ENCODE measurements around the gene BSG.

The BSG gene

DNA sequence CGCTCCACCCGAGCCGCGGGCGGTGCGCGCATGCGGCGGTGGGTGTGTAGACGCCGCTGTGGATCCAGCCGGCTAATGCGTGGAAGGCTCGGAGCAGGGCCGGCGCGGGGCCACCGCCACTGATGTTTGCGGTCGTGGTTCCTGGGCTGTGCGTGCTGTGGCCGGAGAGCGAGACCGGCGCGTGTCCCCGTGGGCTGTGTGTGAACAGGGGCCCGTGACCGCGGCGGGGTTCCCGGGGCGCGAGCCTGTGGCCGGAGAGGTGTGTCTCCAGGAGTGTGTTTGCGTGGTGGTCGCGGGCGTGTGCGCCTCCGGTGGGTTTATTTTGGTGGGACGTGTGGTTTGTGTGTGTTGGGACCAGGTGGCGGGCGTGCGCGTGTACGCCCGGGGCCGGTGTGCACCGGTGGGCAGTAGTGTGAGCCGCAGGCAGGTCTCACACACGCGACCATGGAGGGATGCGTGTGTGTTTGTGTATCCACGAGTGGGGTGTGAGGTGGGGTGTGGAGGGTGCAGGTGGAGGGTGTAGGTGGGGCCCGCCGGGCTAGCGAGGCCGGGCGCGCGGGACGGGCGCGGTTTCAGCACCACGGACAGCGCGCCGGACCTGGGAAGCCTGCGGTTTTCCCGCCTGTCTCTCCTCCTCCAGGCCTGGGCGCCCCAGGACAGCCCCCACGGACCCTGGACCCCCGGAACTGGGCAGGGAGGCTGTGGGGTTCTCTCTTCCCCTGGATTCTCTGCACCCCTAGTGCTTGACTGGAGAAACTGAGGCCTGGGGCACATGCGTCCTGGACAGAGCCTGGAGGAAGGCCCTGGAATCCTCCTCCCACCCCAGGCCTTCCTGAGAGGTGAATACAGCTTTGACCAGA is 18.9 kb downstream of the BSG start:
- TF ChIP-seq, protein P1, sequence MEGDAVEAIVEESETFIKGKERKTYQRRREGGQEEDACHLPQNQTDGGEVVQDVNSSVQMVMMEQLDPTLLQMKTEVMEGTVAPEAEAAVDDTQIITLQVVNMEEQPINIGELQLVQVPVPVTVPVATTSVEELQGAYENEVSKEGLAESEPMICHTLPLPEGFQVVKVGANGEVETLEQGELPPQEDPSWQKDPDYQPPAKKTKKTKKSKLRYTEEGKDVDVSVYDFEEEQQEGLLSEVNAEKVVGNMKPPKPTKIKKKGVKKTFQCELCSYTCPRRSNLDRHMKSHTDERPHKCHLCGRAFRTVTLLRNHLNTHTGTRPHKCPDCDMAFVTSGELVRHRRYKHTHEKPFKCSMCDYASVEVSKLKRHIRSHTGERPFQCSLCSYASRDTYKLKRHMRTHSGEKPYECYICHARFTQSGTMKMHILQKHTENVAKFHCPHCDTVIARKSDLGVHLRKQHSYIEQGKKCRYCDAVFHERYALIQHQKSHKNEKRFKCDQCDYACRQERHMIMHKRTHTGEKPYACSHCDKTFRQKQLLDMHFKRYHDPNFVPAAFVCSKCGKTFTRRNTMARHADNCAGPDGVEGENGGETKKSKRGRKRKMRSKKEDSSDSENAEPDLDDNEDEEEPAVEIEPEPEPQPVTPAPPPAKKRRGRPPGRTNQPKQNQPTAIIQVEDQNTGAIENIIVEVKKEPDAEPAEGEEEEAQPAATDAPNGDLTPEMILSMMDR (IDR thresholded peaks at IDR 0.05; ENCODE audit: insufficient read depth, low read length, missing control alignments), result no peak
- CTCF ChIA-PET, result no interaction called here
- DNase-seq (ENCODE audit: low read depth, low spot score), result no peak
- H3K4me3 ChIP-seq (ENCODE audit: low read depth, low read length), result no peak overlapping the region
- POLR2A ChIA-PET, result no interaction called here

DNA sequence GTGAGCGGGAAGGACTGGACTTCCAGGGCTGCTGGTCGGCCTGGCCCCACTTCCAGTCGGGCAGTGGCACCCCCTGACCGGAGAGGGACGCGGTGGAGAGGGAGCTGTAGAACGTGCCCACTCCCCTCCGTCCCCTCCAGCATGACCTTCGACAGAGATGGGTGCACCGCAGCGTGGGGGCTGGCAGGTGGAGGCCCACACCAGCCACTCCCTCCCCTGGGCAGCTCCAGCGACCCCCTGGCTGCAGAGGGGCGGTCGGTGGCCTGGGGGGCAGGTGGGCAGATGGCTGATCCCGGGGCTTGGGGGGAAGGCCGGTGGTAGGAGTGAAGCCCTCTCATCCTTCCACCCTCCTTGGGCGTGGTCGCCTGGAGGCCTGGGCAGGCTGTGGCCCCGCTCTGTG is 19.7 kb downstream of the BSG start:
- POLR2A ChIA-PET, result no interaction called here
- TF ChIP-seq, protein P1 (IDR thresholded peaks at IDR 0.05; ENCODE audit: insufficient read depth, low read length, missing control alignments), result no peak
- no peak for DNase-seq (ENCODE audit: low read depth, low spot score)
- CTCF ChIA-PET, result no interaction called here
- no peak overlapping the region for H3K4me3 ChIP-seq (ENCODE audit: low read depth, low read length)

DNA sequence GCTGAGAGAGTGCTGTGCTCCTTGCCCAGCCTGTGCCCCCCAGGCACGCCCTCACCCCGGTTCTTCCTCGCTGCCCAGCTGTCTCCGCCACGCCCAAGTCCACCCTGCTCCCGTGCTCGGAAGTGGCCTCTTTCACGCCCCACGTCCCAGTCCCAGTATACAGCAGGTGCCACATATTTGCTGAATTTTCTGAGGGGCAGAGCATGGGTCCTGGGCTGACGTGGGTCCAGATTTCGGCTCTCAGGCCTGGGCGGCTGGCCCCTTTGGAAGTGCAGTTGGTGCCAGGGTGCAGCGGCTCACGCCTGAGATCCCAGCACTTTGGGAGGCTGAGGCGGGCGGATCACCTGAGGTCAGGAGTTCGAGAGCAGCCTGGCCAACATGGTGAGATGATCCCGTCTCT is 20.7 kb downstream of the BSG start:
- H3K4me3 ChIP-seq (ENCODE audit: low read depth, low read length), result no peak overlapping the region
- TF ChIP-seq, protein P1 (IDR thresholded peaks at IDR 0.05; ENCODE audit: insufficient read depth, low read length, missing control alignments), result no peak
- no peak for DNase-seq (ENCODE audit: low read depth, low spot score)
- CTCF ChIA-PET, result interaction anchor here (1.5 kb wide), 1 partner anchor 9 kb away, joined by 3 read pairs; no protein-coding TSS in a partner anchor
- POLR2A ChIA-PET, result no interaction called here

DNA sequence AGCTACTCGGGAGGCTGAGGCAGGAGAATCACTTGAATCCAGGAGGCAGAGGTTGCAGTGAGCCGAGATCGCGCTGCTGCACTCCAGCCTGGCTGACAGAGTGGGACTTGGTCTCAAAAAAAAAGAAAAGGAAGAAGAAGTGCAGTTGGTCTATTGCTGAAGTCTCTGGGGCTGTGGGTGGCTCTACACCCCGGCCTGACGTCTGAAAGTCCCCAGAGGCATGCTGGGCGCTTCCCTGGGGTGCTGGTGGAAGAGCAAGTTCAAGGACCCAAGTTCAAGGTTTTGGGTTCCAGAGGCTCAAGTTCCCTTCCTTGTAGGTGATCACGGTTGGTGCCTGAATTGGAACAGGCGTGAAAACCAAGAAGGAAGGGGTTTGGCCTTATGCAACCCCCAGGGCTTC is 21.1 kb downstream of the BSG start:
- ChIA-PET POLR2A (no interaction called here), CTCF (interaction anchor here (1.5 kb wide), 1 partner anchor 9 kb away, joined by 3 read pairs; no protein-coding TSS in a partner anchor)
- no peak for DNase-seq (ENCODE audit: low read depth, low spot score)
- H3K4me3 ChIP-seq (ENCODE audit: low read depth, low read length), result no peak overlapping the region
- TF ChIP-seq, protein P1 (IDR thresholded peaks at IDR 0.05; ENCODE audit: insufficient read depth, low read length, missing control alignments), result no peak

DNA sequence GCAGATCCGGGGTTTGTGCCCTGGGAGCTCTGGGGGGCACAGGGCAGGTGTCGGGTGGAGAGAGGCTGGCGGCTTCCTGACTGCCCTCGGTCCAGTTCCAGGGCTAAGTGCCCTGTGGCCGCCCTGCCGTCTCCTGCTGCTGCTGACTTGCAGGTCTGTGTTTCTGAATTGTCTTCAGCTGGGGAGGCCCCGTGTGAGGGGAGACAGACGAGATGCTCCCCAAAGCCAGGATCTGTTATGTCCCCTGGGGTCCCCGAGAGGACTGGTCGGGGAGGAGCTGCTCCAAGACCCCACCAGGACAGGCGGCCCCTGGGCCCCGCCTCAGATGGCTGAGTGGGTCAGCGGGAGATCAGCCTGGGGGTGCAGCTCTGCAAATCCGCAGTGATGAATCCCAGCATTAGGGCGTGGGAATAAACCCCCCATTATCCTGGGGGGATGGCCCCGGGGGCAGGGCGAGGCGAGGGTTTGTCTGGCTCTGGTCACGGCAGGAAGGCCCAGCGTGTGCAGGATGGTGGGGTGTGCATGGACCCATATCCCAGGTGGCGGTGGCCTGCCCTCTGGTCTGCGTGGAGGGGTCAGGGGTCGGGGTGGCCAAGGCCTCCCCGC is 22.0 kb downstream of the BSG start:
- ChIA-PET CTCF (interaction anchor here (0.7 kb wide), 1 partner anchor 10 kb away, joined by 3 read pairs; no protein-coding TSS in a partner anchor), POLR2A (no interaction called here)
- no peak for DNase-seq (ENCODE audit: low read depth, low spot score)
- H3K4me3 ChIP-seq (ENCODE audit: low read depth, low read length), result no peak overlapping the region
- TF ChIP-seq, protein P1 (IDR thresholded peaks at IDR 0.05; ENCODE audit: insufficient read depth, low read length, missing control alignments), result no peak
